ENCODE data around the gene DRAXIN. TPM values are rescaled to one million over a fixed set of nuclear protein-coding genes. Genes with fewer than 3 reads are reported as not detected.

Gene DRAXIN
- total RNA-seq, 1 donor from 2014 or later: 0.08 TPM

DNA sequence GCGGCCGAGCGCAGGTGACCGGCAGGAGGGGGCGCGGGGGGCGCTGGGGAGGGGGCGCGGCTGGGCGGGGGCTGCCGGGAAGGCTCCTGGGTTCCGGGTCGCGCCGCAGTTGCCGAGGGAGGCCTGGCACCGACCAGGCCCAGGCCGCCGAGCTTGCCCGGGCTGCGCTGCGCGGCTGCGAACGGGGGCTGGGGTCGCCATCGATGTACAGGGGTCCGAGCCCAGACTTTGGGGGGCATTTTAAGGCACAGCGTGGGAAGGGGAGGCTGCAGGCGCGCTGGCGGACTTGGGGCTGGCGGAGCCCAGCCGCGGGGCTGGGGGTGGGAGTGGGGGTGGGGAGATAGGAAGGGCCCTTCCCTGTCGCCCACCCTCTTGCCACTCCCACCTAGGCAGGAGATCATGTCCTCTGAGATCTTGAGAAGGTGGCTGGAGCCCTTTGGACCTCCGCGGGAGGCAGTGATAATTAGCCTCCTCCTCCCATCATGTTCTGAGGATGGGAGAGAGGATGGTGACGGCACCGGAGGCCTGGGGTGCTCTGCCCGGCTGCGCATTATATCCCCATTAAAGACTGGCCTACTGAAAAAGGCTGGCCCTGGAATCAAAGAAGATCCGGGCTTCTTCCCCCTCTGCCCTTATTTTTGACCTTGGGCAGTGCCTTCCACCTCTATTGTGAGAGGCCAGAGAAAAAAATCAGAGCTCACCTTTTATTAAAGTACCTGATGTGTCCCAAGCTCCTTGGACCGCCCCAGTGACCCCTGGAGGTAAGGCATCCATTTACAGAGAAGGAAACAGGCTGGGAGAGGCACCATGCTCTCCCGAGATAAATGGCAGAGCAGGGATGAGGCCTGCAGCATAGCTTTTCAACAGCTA lies 36.3 kb upstream of the DRAXIN start:
- DNase-seq (ENCODE audit: low spot score): no peak

DNA sequence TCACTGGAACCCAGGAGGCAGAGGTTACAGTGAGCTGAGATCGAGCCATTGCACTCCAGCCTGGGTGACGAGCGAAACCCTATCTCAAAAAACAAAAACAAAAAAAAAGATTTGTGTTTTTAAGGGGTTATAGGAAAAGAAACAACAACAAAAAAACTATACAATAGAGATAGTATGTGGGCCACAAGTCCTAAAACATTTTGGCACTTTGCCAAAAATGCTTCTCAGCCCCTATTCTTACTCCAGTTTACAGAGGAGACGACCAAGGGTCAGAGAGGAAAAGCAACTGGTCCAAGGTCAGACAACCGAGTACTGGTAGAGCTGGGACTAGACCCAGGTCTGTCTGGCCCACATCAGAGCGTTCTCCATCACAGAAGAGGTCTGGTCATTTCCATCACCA lies 33.9 kb upstream of the DRAXIN start:
- DNase-seq (ENCODE audit: low spot score): no peak

DNA sequence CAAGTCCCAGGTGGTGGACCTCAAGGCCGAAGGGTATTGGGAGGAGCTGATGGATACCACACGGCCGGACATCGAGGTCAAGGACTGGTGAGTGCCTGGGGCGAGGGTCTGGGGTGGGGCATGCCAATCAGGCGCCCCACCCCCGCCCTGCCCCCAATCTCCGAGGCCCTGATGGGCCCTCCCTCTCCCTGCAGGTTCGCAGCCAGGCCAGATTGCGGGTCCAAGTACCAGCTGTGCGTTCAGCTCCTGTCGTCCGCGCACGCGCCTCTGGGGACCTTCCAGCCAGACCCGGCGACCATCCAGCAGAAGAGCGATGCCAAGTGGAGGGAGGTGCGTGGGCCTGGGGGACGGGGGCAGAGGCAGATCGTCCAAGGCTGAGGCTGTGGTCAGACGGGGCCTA lies 33.0 kb upstream of the DRAXIN start:
- no peak for DNase-seq (ENCODE audit: low spot score)

DNA sequence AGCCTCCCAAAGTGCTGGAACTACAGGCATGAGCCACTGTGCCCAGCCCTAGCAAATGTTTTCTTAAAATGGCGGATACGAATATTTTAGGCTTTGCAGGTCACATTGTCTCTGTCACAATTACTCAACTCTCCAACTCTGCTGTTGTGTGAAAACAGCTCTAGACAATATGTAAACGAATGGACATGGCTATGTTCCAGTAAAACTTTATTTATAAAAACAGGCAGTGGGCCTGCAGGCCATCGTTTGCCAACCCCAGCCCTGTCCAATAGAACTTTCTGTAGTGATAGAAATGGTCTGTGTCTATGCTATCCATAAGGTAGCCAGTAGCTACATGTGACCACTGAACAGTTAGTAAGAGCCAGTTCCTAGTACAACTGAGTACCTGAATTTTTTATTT lies 31.8 kb upstream of the DRAXIN start:
- no peak for DNase-seq (ENCODE audit: low spot score)

DNA sequence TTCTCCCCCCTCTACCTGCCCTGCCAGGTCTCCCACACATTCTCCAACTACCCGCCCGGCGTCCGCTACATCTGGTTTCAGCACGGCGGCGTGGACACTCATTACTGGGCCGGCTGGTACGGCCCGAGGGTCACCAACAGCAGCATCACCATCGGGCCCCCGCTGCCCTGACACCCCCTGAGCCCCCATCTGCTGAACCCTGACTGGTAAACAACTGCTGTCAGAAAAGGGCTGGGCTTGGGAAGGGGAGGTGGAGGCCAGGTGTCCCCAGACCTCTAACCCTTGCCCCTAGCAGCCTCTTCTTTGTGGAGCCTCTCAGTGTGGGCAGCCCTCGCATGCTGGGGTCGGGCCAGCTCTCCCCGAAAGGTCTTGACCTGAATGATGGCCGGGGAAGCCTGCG lies 30.4 kb upstream of the DRAXIN start:
- DNase-seq (ENCODE audit: low spot score): no peak

DNA sequence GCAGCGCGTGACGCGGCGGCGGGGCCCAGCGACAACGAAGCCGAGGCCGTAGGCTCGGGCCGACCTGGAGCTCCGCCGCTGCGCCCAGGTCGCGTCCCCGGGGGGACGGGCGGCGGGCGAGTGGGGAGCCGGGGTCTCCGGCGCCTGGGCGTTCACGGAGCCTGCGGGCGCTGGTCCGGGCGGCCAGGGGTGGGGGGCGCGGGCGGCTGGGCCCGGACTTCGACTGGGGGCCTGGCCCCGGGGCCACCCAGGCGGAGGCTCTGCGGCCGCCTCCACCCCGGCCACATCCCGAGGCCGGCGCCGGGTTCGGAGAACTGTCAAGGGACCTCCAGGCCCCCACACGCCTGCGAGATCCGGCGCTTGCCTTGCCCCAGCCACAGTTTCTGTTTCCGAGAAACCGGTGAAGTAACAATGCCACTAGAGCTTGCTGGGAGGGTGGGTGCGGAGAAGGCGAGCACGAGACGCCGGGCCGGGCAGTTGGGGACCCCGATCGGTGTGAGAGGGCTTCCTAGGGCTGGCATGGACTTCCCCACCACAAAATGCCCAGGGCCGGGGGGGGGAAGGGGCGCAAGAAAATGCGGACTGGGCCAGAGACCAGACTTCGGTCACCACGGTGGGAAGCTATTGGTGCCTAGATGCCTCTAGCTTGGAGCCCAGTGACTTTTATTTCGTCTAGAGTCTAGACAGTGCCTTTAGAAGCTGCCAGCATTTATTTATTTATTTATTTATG lies 27.0 kb upstream of the DRAXIN start:
- DNase-seq (ENCODE audit: low spot score): no peak

DNA sequence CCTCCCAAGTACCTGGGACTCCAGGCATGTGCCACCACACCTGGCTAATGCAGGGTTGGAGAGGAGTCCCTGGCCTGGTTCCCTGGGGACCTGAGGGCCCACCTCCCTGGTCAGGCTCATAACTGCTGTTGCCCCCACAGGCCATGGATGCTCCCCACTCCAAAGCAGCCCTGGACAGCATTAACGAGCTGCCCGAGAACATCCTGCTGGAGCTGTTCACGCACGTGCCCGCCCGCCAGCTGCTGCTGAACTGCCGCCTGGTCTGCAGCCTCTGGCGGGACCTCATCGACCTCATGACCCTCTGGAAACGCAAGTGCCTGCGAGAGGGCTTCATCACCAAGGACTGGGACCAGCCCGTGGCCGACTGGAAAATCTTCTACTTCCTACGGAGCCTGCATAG lies 23.0 kb upstream of the DRAXIN start:
- DNase-seq (ENCODE audit: low spot score): no peak

DNA sequence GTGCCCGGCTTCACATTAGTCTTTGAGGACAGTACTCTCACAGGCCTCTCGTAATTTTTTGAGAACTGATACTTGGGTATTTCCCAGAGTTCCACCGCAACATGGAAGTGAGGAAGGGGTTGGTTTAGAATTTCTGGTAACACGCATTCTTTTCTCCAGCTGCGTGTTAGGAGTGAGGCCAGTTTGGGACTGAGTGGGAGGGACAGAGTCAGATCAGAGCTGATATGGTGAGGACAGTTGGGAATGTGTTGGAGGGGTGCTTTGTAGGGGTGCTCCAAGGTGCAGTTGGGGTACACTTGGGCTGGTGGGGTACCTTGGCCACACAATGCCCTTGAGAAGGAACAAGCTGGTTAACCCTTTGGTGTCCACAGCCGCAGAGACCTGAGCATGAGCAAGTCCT lies 20.8 kb upstream of the DRAXIN start:
- DNase-seq (ENCODE audit: low spot score): no peak

DNA sequence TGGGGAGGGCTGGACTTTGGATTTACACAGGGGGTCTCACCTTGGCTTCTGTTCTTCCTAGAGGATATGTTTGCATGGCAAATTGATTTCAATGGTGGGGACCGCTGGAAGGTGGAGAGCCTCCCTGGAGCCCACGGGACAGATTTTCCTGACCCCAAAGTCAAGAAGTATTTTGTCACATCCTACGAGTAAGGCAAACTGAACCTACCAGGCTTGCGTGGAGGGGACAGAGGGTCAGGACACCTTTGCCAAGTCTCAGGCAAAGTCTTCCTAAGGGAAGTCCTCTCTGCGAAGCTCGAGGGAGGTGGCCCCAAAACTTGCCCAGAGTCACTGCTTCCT lies 20.3 kb upstream of the DRAXIN start:
- no peak for DNase-seq (ENCODE audit: low spot score)

DNA sequence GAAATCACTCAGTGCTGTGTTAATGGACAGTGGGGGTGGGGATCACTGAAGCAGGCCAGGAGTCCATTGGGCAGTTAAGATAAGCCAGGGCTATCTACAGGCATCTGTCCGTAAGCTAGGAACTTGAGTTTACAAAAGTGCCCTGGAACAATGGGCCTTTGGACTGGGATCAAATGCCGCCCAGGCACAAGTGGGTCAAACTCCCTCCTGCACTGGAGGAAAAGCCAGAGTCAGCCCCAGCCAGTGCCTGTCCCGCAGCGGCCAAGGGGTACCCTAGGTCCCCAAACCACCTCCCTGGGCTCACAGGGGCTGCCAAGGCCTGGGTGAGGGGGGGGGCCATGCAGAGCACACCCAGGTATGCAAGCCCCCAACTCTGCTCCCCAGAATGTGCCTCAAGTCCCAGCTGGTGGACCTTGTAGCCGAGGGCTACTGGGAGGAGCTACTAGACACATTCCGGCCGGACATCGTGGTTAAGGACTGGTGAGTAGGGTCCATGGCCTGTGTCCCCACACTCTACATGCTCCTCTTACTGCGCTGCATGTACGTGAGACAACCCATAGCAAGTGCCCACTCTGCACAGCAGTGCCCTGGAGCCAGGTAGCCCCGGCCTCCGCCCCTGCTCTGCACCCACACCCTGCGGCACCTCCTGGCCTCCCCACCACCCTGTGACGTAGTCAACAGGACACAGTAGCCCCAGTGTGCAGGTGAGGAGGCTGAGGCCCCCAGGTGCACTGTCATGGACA lies 19.8 kb upstream of the DRAXIN start:
- DNase-seq (ENCODE audit: low spot score): no peak

DNA sequence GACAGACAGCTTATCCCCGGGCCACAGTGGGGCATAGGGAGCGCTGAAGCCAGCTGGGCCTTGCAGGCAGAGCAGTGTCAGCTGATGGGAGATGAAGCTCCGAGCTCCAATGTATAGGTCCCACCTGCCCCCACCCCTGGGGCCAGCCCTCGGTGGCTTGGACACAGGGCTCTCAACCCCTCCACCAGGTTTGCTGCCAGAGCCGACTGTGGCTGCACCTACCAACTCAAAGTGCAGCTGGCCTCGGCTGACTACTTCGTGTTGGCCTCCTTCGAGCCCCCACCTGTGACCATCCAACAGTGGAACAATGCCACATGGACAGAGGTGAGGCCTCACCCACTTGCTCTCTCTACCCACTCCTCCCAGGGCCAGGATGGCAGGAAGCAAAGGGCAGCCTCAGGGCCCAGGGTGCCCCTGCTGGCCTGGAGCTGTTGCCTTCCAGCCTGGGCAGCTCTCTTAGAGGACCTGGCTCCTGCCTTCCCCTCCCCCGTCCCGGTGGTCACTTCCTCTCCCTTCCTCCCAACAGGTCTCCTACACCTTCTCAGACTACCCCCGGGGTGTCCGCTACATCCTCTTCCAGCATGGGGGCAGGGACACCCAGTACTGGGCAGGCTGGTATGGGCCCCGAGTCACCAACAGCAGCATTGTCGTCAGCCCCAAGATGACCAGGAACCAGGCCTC lies 18.3 kb upstream of the DRAXIN start:
- no peak for DNase-seq (ENCODE audit: low spot score)

DNA sequence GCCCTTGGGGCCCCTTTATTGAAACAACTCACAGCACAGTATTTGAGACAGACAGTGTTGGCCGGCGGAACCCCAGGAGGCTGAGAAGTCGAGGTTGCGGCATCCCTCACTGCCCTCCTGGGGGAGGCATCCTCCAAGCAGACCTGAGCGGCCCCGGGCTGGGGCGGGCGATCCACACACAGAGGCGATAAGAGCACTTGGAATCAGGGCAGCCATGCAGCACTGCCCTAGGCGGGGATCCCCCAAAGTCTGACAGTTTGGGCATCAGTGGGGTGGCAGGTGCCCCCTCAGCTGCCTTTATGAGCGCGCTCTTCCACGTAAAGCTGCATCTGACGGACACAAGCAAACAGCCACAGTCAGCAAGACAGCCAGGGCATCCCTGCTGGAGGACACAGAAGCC lies 17.0 kb upstream of the DRAXIN start:
- no peak for DNase-seq (ENCODE audit: low spot score)

DNA sequence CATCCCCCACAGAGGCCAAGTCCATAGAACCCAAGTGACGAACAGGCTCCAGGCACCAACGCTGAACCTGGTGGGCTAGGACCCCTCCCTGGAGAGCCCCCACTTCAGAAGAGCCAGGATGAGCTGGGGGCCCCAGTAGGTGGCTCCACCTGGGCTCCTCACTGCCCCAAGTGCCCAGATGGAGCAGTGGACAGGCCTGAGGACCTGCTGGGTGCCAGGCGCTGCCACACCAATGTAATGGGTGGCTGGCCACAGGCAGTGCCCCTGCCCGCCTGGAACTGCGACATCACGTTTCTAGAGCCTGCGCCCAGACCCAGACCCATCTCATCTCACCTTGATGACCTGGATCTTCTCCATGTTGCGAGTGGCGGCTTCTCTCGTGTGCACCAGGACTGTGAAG lies 16.2 kb upstream of the DRAXIN start:
- DNase-seq (ENCODE audit: low spot score): no peak

DNA sequence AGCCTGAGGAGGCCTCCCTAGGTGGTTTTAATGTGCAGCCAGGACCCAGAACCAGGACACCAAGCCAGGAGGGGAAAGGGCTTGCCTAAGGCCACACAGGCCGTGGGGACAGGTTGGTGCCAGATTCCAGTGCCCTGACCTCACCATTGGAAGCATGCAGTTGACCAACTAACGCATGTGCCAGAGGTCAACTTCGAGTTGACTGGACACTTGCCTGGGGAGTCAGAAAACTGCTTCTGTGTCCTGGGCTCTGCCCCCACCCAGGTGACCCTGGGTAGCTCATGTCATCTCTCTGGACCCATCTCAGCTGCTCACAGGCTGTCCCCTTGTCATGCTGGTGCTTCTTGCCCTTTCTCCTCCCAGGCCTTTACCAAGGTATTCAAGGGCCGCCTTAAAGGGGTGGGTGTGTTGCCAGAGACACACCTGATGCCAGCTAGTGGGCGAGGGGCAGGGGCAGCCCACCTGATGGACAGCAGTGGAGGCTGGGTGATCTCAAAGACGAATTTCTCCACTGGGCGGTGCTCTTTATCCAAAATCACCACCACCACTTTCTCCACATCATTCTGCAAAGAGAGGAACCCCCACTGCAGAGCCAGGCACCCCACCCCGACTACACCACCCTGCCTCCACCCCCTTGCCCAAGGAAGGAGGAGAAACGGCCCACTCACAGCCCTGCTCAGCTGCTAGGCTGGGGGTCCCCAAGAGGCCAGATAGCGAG lies 15.0 kb upstream of the DRAXIN start:
- no peak for DNase-seq (ENCODE audit: low spot score)

DNA sequence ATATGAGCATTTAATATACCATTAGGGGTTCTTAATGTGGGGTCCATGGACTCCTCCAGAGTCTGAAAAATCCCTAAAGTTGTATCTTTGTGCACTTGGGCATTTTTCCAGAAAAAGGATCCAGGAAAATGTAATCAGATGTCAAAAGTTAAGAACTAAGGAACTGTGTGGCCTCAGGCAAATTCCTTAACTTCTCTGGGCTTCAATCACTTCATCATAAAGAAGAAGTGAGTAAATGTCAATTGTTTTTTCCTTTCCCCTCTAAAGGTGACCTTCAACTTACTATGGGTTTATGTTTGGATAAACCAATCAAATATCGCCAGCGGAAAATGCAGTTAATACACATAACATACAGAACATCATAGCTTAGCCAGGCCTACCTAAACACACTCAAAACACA lies 13.1 kb upstream of the DRAXIN start:
- DNase-seq (ENCODE audit: low spot score): no peak

DNA sequence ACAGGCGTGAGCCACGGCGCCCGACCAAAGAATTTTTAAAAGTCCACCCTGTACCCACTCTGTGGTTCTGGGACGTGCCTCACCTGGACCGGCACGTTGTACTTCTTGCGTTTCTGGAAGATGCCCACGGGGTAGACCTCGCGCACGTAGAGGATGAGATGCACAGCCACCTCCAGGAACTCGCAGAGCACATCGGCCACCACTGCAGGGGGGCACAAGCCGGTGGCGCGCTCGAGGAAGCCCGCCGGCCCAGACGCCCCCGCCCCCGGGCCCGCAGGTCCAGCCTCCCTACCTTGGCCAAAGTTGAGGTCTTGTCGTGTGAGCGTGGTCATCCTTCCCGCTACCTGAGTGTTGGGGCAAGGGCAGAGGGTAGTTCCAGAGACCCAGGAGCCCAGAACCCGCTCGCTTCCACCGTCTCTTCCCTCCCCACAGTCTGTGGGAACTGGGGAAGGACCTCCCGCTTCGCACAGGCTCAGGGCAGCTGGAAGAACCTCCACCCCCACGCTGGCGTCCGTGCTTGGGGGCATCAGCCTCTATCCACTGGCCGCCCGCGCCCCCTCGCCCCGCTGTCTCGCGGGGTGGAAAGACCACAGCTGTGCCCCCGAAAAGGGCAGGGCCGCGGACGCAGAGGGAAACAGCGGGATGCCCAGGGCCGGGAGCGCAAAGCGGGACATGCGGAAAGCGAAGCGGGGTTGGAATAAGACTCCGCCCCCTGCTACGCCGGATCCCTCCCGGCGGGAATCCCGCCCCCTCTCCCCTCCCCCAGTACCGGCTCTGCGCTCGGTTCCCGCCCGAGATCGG lies 11.0 kb upstream of the DRAXIN start:
- DNase-seq (ENCODE audit: low spot score): no peak

DNA sequence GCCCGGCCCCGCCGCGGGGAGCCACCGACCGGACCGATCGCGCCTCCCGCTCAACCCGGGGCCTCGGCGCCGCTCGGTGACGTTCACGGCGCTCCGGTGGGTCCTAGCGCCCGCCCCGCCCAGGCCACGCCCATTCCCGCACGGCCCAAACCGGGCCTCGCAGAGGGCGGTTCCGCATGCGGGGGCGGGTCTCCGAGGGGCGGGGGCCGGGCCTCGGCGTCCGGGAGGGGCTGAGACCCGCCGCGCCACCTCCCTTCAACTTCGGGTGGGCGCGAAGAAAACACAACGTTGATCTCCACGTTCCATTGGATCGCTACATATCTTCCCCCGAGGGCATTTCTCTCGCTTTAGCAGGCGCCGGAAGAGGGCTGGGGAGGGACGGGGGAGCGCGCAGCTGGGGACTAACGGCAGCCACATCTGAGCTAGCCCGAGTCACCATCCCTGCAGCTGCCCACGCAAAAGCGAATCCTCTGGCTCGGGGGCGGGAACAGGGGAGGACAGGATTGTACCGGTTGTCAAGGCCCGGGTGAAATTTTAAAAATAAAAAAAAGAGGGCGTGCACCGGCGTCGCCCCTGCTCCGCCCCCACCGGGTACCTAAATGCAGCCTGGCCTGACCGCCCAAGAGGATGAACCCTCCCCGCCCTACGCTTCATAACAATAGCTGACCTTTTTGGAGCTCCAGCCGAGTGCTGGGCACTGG lies 10.3 kb upstream of the DRAXIN start, which contains the start of gene MAD2L2:
Gene MAD2L2 (minus strand): TSS at position 78 of the 701 bp plus-strand sequence. CDS start 547 bp downstream, outside the sequence.
- DNase-seq (ENCODE audit: low spot score): peak; percentile 86

DNA sequence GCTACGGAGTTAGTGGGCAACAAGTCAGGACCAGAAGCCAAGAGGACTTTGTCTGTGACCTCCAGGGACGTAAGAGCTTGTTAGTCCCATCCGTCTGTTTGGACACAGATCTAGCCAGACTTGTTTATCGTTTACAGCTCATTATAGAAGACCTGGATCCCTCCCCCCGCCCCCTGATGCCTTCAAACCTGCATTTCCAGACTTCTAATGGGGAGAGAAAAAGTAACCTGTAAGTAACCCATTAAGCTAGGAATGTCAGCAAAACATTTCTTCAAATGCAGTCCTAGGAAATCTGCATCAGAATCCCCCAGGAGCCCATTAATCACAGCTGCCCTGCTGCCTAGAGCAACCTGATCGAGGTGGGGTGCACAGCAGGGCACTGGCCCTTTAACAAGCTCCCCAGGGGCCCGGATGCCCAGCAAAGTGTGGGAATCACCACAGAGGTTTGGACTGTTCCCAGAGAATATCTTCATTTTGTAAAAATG lies 9.2 kb upstream of the DRAXIN start:
- DNase-seq (ENCODE audit: low spot score): no peak

DNA sequence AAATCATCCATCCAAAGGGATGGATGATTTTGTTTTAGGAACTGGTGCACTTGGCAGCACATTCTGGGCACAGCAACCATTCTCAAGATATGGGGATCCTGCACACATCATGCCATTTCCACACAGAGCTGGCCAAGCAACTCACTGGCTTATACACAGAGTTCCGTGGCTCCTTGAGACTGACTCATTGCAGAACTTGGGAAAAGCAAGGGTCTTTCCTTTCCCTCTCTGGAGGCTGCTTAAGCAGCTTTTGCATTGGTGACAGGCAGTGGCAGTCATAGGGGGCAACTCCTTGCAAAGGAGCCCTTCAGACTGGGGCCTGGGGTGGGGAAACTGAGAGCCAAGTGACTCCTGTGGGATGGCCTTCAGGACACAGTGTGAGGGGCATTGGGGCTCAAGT lies 8.7 kb upstream of the DRAXIN start:
- DNase-seq (ENCODE audit: low spot score): no peak

DNA sequence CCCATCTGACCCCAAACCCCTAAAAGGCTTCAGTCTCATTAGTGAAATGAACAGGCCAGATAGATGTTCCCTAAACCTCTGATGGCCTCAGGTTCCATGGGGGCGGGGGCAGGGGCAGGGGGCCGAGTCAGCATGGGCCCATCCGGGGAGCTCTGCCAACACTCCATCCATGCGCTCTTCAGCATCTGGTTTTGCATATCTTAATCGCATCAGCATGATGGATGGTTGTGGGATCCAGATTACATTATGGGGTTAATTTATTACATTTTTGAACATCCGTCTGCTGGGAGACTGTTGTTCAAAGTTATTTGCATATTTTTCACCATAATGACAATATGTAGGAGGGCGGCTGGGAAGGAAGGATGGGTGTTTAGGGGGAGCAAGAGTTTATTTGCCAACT lies 7.4 kb upstream of the DRAXIN start:
- no peak for DNase-seq (ENCODE audit: low spot score)
